GM12878 (cell line): ENCODE data around the gene DNAJC5. TPM values are rescaled to one million over a fixed set of nuclear protein-coding genes. Genes with fewer than 3 reads are reported as not detected.
A peak's percentile ranks its signal among the peaks of the same experiment; 100 is the strongest.

ENCODE experiments used
- ATAC-seq: fragments of 200-7000 bp; cut with Tn5 transposase; 3 replicates; pipeline ENCODE4 v1.9.1; 2020; ENCODE audit warnings: mild to moderate bottlenecking, moderate library complexity
- BruUV-seq: library from RNA; stranded (reverse); fragments of 400-500 nt; replicated peaks from 2 replicates; lab custom pipeline; 2021; lab: Mats Ljungman, UMichigan
- CTCF ChIA-PET: fragments of 300-600 bp; sonication (Branson Sonifier 250); formaldehyde crosslinking; extraction: SDS; loops from one replicate; lab custom pipeline; 2021; ENCODE audit warnings: inconsistent platforms; lab: Yijun Ruan, JAX
- POLR2A ChIA-PET: fragments of 350-600 bp; formaldehyde crosslinking; extraction: SDS; loops from one replicate; lab custom pipeline; 2021; ENCODE audit warnings: inconsistent platforms; lab: Charles Lee
- RAD21 ChIA-PET: fragments of 300-600 bp; sonication (Branson Sonifier 250); formaldehyde crosslinking; loops from one replicate; lab custom pipeline; 2023; ENCODE audit warnings: antibody characterized with exemption; ENCODE audit not compliant: unreplicated experiment; lab: Charles Lee
- SMC1A ChIA-PET: fragments of 300-600 bp; sonication (Branson Sonifier 250); formaldehyde crosslinking; loops from one replicate; lab custom pipeline; 2023; ENCODE audit not compliant: unreplicated experiment, uncharacterized antibody; lab: Charles Lee
- DNase-seq: peaks from one replicate; pipeline ENCODE4 v3.0.0-alpha.2; 2011; ENCODE audit warnings: low read depth, low spot score
- FAIRE-seq: peaks from 3 replicates; lab custom pipeline; 2011; peaks lifted over from hg19 to GRCh38; lab: Jason Lieb, UNC
- H2AFZ ChIP-seq: 2 replicates; pipeline ENCODE4 v1.6.0; 2011; ENCODE audit warnings: low read depth, low read length, control low read depth; ENCODE audit not compliant: control insufficient read depth
- H3K27ac ChIP-seq: 2 replicates; pipeline ENCODE4 v1.5.1; 2011; ENCODE audit warnings: control low read depth; ENCODE audit not compliant: control insufficient read depth, insufficient read depth
- H3K27me3 ChIP-seq, 2 experiments: replicated peaks in 1 of 2; 2 replicates each; pipeline versions ENCODE4 v1.6.0 to v1.6.1; 2011; ENCODE audit warnings: low read length in 1 of 2; ENCODE audit not compliant: control insufficient read depth in 2 of 2, insufficient read depth in 2 of 2
- H3K36me3 ChIP-seq, 2 experiments: 2 replicates each; pipeline ENCODE4 v1.5.1; 2011; ENCODE audit warnings: low read length in 1 of 2; ENCODE audit not compliant: control insufficient read depth in 2 of 2, insufficient read depth in 2 of 2
- H3K4me1 ChIP-seq: 2 replicates; pipeline ENCODE4 v1.6.1; 2011; ENCODE audit warnings: mild to moderate bottlenecking, low read length, moderate library complexity, mixed read lengths; ENCODE audit not compliant: control insufficient read depth, insufficient read depth
- H3K4me2 ChIP-seq: 2 replicates; pipeline ENCODE4 v1.6.0; 2011; ENCODE audit warnings: control low read depth; ENCODE audit not compliant: control insufficient read depth, insufficient read depth
- H3K4me3 ChIP-seq: fragments of 200-600 bp; sonication (generic); 2 replicates; pipeline ENCODE4 v1.5.1; 2016
- H3K79me2 ChIP-seq: 2 replicates; pipeline ENCODE4 v1.6.0; 2011; ENCODE audit warnings: low read length; ENCODE audit not compliant: control insufficient read depth, insufficient read depth
- H3K9ac ChIP-seq: 2 replicates; pipeline ENCODE4 v1.8.0; 2011; ENCODE audit warnings: low read length, control low read depth, mixed read lengths; ENCODE audit not compliant: control insufficient read depth, insufficient read depth
- H3K9me3 ChIP-seq: replicated peaks from 3 replicates; pipeline ENCODE4 v1.5.1; 2011; ENCODE audit warnings: mild to moderate bottlenecking, low read length; ENCODE audit not compliant: control insufficient read depth, insufficient read depth
- H4K20me1 ChIP-seq: 2 replicates; pipeline ENCODE4 v1.6.0; 2011; ENCODE audit not compliant: control insufficient read depth, insufficient read depth
- BACH1 ChIP-seq: fragments of 450-650 bp; IDR thresholded peaks from 2 replicates; pipeline ENCODE4 v1.6.1; 2017; ENCODE audit warnings: mild to moderate bottlenecking, borderline replicate concordance
- EGR1 ChIP-seq, 2 experiments: IDR thresholded peaks; 1 replicate in 1 of 2; 2 replicates in 1 of 2; pipeline ENCODE4 v1.6.1; 2011 to 2012; ENCODE audit warnings: low read depth in 2 of 2, low read length in 2 of 2, borderline replicate concordance in 1 of 2, mild to moderate bottlenecking in 1 of 2, moderate library complexity in 1 of 2
- SIN3A ChIP-seq: IDR thresholded peaks from 2 replicates; pipeline ENCODE4 v1.6.1; 2012; ENCODE audit warnings: low read depth, low read length, improper control_type of control experiment
- SPI1 ChIP-seq: IDR thresholded peaks from 2 replicates; pipeline ENCODE4 v1.6.1; 2011; ENCODE audit warnings: low read depth, mild to moderate bottlenecking, low read length, moderate library complexity, borderline replicate concordance; ENCODE audit not compliant: insufficient read depth
- WGBS: methylation state at CpG from one replicate; pipeline ENCODE4 v1.1.6; 2016; ENCODE audit warnings: low lambda C conversion rate; ENCODE audit not compliant: insufficient replicate concordance, insufficient coverage; ENCODE audit errors: missing lambda C conversion rate; 5-methylcytosine and 5-hydroxymethylcytosine counted together
- in situ Hi-C: fragments of 300-500 bp; cut with MboI; formaldehyde crosslinking; loops from 9 replicates; pipeline ENCODE4 v1.14.3; 2018; ENCODE audit warnings: mixed read lengths
- intact Hi-C: fragments of 100-400 bp; cut with micrococcal nuclease; formaldehyde crosslinking; loops from one replicate; pipeline ENCODE4 v1.14.2; 2022; ENCODE audit not compliant: unreplicated experiment
- polyA plus RNA-seq, 11 experiments: library from polyadenylated mRNA; depleted of rRNA in 4 of 11; unstranded in 6 of 11; stranded (reverse) in 5 of 11; fragments of >200 nt; fragmentation: Nextera tagmentation in 4 of 11; fragmentation: Illumina TruSeq in 1 of 11; extraction: Ambion mirVana in 4 of 11; extraction: Trizol in 1 of 11; gene quantifications; 1 replicate in 1 of 11; 2 replicates in 10 of 11; pipeline versions ENCODE4 v1.2.1 to v1.2.3, GENCODE V29; 2011 to 2016; ENCODE audit warnings: inconsistent platforms in 2 of 11, missing spikeins in 2 of 11, low read depth in 1 of 11
- total RNA-seq, 4 experiments: library from RNA; depleted of rRNA in 3 of 4; stranded (reverse); fragments of >200 nt in 3 of 4; fragmentation: Illumina TruSeq in 1 of 4; extraction: Trizol in 1 of 4; gene quantifications; 2 replicates each; pipeline versions ENCODE4 v1.2.1 to v1.2.3, GENCODE V29; 2013 to 2021
- TF ChIP-seq, protein P1 (sequence below): IDR thresholded peaks from 2 replicates; pipeline ENCODE4 v1.6.1; 2012; ENCODE audit warnings: low read depth, low read length, improper control_type of control experiment

The DNAJC5 gene
- total and polyA plus RNA-seq, 10 of the 15 experiments (the other 5 are each of a cell fraction or from before 2014, with no cell fraction given), result 0.69 to 36.8 (median 17.0) TPM

GRCh38 chr20:63848003-63848911 is 46.7 kb upstream of the DNAJC5 start:
- 66% methylated on average over 28 of the region's 28 CpGs for WGBS
- H3K9me3 ChIP-seq, result no peaks in the 10 kb centered on the region
- FAIRE-seq (no peak), ATAC-seq (no peak), DNase-seq (no peak)
- H3K4me3 ChIP-seq, result no peak overlapping the region
- H3K9ac ChIP-seq, result no peak overlapping the region
- BruUV-seq, result no TSS peak
- in situ Hi-C loops (no loop called here), intact Hi-C loops (no loop called here)
- TF ChIP-seq, protein P1, sequence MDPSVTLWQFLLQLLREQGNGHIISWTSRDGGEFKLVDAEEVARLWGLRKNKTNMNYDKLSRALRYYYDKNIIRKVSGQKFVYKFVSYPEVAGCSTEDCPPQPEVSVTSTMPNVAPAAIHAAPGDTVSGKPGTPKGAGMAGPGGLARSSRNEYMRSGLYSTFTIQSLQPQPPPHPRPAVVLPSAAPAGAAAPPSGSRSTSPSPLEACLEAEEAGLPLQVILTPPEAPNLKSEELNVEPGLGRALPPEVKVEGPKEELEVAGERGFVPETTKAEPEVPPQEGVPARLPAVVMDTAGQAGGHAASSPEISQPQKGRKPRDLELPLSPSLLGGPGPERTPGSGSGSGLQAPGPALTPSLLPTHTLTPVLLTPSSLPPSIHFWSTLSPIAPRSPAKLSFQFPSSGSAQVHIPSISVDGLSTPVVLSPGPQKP, result no peak
- TF ChIP-seq SPI1, result no peak
- TF ChIP-seq BACH1, result no peak
- TF ChIP-seq SIN3A, result no peak
- TF ChIP-seq EGR1 (IDR thresholded peaks at IDR 0.05; ENCODE audit: borderline replicate concordance in 1 of 2, low read depth in 2 of 2, low read length in 2 of 2), result peak in 1 of 2 experiments; percentile 52; a peak in 1 of 3 replicates
- no peaks in the 10 kb centered on the region for H3K36me3 ChIP-seq
- 0 out of 2 replicates have a peak overlapping the region, but pooled peaks have one; percentile 8 for H3K4me2 ChIP-seq
- SMC1A ChIA-PET, result interaction anchor here (0.5 kb wide), 1 partner anchor 126 kb away, joined by 3 read pairs; no protein-coding TSS in a partner anchor
- no peak overlapping the region for H3K27ac ChIP-seq
- no peaks in the 10 kb centered on the region for H3K79me2 ChIP-seq
- no peak overlapping the region for H2AFZ ChIP-seq
- no peaks in the 10 kb centered on the region for H4K20me1 ChIP-seq
- POLR2A ChIA-PET, result interaction anchor here (0.5 to 0.6 kb wide), 2 partner anchors 21 to 42 kb away, joined by 3 to 4 read pairs; no protein-coding TSS in a partner anchor
- CTCF ChIA-PET, result interaction anchor here (1.0 kb wide), 1 partner anchor 139 kb away, joined by 4 read pairs; no protein-coding TSS in a partner anchor
- H3K4me1 ChIP-seq, result peaks cover 35% of the 10 kb centered on the region
- RAD21 ChIA-PET, result interaction anchor here (0.8 kb wide), 2 partner anchors 10 to 311 kb away, joined by 3 to 4 read pairs; partner anchors contain the start of gene PTK6
- peaks cover 0 to 1% of the 10 kb centered on the region in 2 experiments; a peak in 2 of 4 replicates for H3K27me3 ChIP-seq
